Stomach (tissue), 9 donors: ENCODE data around the gene CLEC4C. TPM values are rescaled to one million over a fixed set of nuclear protein-coding genes. Genes with fewer than 3 reads are reported as not detected.
"Not testable (repeated sequence)": the region's sequence is repeated elsewhere in the genome, so short reads cannot be mapped to it uniquely, and the experiment has no call there.

ENCODE experiments used
- DNase-seq, 2 donors: peaks; one replicate each; pipeline versions ENCODE4 v3.0.0 to v3.0.0-alpha.2; 2013 to 2019
- H3K27ac ChIP-seq, 5 donors: fragments of 200-600 bp in 4 of 5; sonication (generic) in 4 of 5; one replicate each; pipeline ENCODE4 v1.5.1; 2013 to 2019; ENCODE audit warnings: mild to moderate bottlenecking in 1 of 5, moderate library complexity in 1 of 5
- H3K27me3 ChIP-seq, 3 donors: fragments of 200-600 bp; sonication (generic); one replicate each; pipeline ENCODE4 v1.5.1; 2017 to 2019; ENCODE audit warnings: mixed run types in 1 of 3
- H3K36me3 ChIP-seq, 4 donors: fragments of 200-600 bp; sonication (generic); 1 replicate in 3 of 4; 2 replicates in 1 of 4; pipeline ENCODE4 v1.5.1; 2016 to 2019
- H3K4me1 ChIP-seq, 4 donors: fragments of 200-600 bp; sonication (generic); one replicate each; pipeline ENCODE4 v1.5.1; 2016 to 2019
- H3K4me3 ChIP-seq, 4 donors: fragments of 200-600 bp; sonication (generic) in 3 of 4; one replicate each; pipeline ENCODE4 v1.5.1; 2016 to 2019; ENCODE audit warnings: mild to moderate bottlenecking in 1 of 4
- H3K9me3 ChIP-seq, 4 donors: fragments of 200-600 bp; sonication (generic); one replicate each; pipeline ENCODE4 v1.5.1; 2016 to 2019
- CTCF ChIP-seq, 7 experiments: fragments of 450-650 bp in 4 of 7; fragments of 200-600 bp in 3 of 7; sonication (generic) in 3 of 7; IDR thresholded peaks; one replicate each; pipeline ENCODE4 v1.5.1; 2016 to 2019; ENCODE audit warnings: antibody characterized with exemption in 7 of 7, control low read depth in 2 of 7, mild to moderate bottlenecking in 1 of 7
- EP300 ChIP-seq: sonication (generic); formaldehyde crosslinking; IDR thresholded peaks from one replicate; pipeline ENCODE4 v1.6.1; 2017; ENCODE audit warnings: antibody characterized with exemption
- POLR2A ChIP-seq, 4 donors: fragments of 450-650 bp; IDR thresholded peaks; one replicate each; pipeline ENCODE4 v1.6.1; 2016; ENCODE audit warnings: antibody characterized with exemption in 4 of 4, control low read depth in 2 of 4, mild to moderate bottlenecking in 1 of 4, moderate library complexity in 1 of 4
- POLR2AphosphoS5 ChIP-seq, 3 donors: sonication (generic); formaldehyde crosslinking; IDR thresholded peaks; one replicate each; pipeline ENCODE4 v1.6.1; 2016; ENCODE audit warnings: antibody characterized with exemption in 3 of 3
- WGBS, 5 donors: extraction: QIAGEN DNeasy Blood & Tissue Kit in 3 of 5; methylation state at CpG; one replicate each; pipeline versions ENCODE4 v1.1.5 to v1.1.7; 2013 to 2018; 5-methylcytosine and 5-hydroxymethylcytosine counted together
- intact Hi-C: fragments of 100-400 bp; cut with DNase I; formaldehyde crosslinking; loops from one replicate; pipeline ENCODE4 v1.15.1; 2023; ENCODE audit warnings: low total_unique reads
- polyA plus RNA-seq, 3 donors: library from polyadenylated mRNA; stranded (reverse); fragments of 200-250 nt; gene quantifications; one replicate each; pipeline ENCODE4 v1.2.3, GENCODE V29; 2013
- total RNA-seq, 5 donors: library from RNA; depleted of rRNA; stranded (reverse); fragments of >200 nt; gene quantifications; one replicate each; pipeline versions ENCODE4 v1.1.0 to v1.2.3, GENCODE V29; 2014 to 2016
- donor health status: healthy with polysubstance abuse.
- donor health status: Bipolar disorder and iron deficiency.
- donor health status: healthy.

The CLEC4C gene
- total and polyA plus RNA-seq, 8 donors = not detected

DNA sequence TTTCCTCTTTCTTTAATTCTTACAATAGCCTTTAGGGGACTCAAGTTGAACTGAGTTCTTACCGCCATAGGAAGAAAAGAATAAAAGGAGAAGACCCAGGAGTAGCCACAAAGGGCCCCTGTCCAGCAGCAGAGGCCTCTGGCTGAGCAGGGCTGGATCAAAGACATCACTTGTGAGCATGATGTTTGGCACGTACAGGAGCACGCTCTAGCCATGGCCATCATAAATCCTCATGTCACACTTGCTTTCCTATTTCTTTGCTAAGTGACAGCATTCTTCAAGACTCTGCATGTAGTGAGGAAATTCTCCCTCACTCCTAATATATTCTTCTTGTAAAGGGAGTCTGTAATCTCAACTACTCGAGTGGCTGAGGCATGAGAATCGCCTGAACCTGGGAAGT, 15.7 kb downstream of the CLEC4C start:
- intact Hi-C loops = no loop called here

DNA sequence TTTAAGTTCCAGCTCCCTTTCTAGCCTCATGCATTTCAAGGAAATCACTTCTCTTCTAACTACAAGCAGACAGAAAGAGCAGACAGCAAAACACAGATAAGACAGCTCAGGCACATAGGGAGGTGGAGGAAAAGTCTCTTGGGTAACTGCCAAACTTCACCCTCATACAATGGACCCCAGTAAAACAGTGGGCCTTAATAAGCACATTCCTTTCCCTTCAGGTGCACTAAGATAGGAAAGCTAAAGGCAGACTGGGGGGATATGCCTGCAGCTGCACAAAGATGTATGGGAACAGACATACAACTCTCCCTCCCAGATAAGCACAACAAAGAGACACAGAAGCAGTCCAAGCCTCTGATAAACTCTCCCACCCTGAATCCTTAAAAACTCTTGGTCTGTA, 16.2 kb downstream of the CLEC4C start:
- H3K4me1 ChIP-seq, H3K4me3 ChIP-seq, H3K27ac ChIP-seq, H3K36me3 ChIP-seq, DNase-seq, H3K27me3 ChIP-seq, H3K9me3 ChIP-seq, intact Hi-C loops: not testable (repeated sequence)

More for the DNA sequence above, 15.7 kb downstream of the CLEC4C start:
- no peak for TF ChIP-seq CTCF (IDR thresholded peaks at IDR 0.05)
- TF ChIP-seq POLR2AphosphoS5 (IDR thresholded peaks at IDR 0.05) = no peak
- TF ChIP-seq POLR2A (IDR thresholded peaks at IDR 0.05) = no peak
- TF ChIP-seq EP300 = no peak
- no peak overlapping the region for H3K4me3 ChIP-seq
- H3K36me3 ChIP-seq = no peaks in the 10 kb centered on the region
- no peak overlapping the region for H3K27ac ChIP-seq
- H3K4me1 ChIP-seq = no peaks in the 10 kb centered on the region
- WGBS, 5 donors = 34 to 67% (median 47%) methylated on average over 5 of the region's 5 CpGs
- H3K9me3 ChIP-seq = no peaks in the 10 kb centered on the region
- no peak for DNase-seq
- no peaks in the 10 kb centered on the region for H3K27me3 ChIP-seq

GRCh38 chr12:7729746-7730145, 17.4 kb downstream of the CLEC4C start:
- peak in 1 of 2 donors; percentile 10 for DNase-seq
- TF ChIP-seq POLR2AphosphoS5 (IDR thresholded peaks at IDR 0.05) = no peak
- no peak for TF ChIP-seq POLR2A (IDR thresholded peaks at IDR 0.05)
- TF ChIP-seq EP300 = no peak
- no peak for TF ChIP-seq CTCF (IDR thresholded peaks at IDR 0.05)
- intact Hi-C loops = no loop called here
- peaks cover 0 to 6% (median 2%) of the 10 kb centered on the region in 4 donors for H3K9me3 ChIP-seq
- no peaks in the 10 kb centered on the region for H3K36me3 ChIP-seq
- H3K4me1 ChIP-seq = no peaks in the 10 kb centered on the region
- H3K27me3 ChIP-seq = no peaks in the 10 kb centered on the region
- WGBS, 5 donors = 55 to 62% (median 57%) methylated on average over 4 of the region's 4 CpGs
- no peak overlapping the region for H3K27ac ChIP-seq
- H3K4me3 ChIP-seq = no peak overlapping the region

DNA sequence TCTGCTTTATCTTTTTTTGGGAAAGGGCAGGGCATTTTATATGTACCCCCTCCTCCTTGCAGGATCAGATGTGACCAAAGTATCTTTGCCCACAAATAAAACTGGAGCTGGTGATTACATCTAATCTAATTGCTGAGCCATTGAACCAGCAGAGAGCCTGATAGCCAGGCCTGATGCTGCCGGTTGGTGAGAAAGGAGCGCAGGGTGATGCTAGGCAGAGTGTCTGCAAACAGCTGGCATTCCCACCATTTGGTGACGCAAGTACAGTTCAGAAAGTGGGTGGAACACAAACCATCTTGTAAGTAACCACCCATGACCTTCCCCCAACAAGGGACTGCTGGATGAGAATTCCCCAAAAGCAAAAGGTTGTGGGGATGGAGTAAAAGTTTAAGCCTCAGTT, 23.2 kb downstream of the CLEC4C start:
- Histone ChIP-seq H3K4me3 (no peak overlapping the region), H3K36me3 (no peaks in the 10 kb centered on the region), H3K27ac (no peak overlapping the region), H3K4me1 (no peaks in the 10 kb centered on the region), H3K27me3 (peaks cover 0 to 21% (median 0%) of the 10 kb centered on the region in 3 donors), H3K9me3 (peaks cover 0 to 6% (median 2%) of the 10 kb centered on the region in 4 donors)
- 44 to 74% (median 73%) methylated on average over 3 of the region's 3 CpGs for WGBS, 5 donors
- DNase-seq = no peak
- no peak for TF ChIP-seq POLR2A (IDR thresholded peaks at IDR 0.05)
- TF ChIP-seq CTCF (IDR thresholded peaks at IDR 0.05) = no peak
- TF ChIP-seq POLR2AphosphoS5 (IDR thresholded peaks at IDR 0.05) = no peak
- intact Hi-C loops = no loop called here

DNA sequence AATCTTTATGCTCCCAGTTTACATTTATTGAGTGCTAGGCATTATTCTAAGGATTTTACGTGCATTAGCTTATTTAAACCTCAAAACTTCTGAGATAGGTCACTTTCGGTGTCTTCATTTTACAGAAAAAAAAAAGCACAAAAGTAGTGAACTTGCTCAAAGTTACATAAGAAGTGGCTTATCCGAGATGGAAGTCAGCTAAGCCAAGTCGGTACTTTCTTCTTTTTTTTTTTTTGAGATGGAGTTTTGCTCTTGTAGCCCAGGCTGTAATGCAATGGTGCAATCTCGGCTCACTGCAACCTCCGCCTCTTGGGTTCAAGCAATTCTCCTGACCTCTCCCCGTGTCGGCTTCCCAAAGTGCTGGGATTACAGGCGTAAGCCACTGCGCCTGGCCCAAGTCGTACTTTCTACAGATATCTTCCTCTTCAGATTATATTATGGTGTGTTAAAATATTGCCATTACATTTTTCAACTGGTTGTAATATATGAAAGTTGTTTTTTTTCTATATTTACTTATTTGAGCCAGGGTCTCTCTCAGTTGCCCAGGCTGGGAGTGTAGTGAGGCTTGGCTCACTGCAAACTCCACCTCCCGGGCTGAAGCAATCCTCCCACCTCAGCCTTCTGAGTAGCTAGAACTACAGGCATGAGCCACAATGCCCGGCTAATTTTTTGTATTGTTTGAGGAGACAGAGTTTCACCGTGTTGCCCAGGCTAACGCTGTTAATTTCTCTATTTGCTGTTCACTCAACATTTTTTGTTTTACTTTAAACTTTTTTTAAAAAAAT, 27.0 kb downstream of the CLEC4C start:
- H3K27me3 ChIP-seq = peaks cover 0 to 27% (median 0%) of the 10 kb centered on the region in 3 donors
- intact Hi-C loops = no loop called here
- WGBS, 5 donors = 53 to 66% (median 57%) methylated on average over 15 of the region's 15 CpGs
- DNase-seq = no peak
- no peak for TF ChIP-seq EP300
- TF ChIP-seq CTCF (IDR thresholded peaks at IDR 0.05) = no peak
- TF ChIP-seq POLR2A (IDR thresholded peaks at IDR 0.05) = no peak
- TF ChIP-seq POLR2AphosphoS5 (IDR thresholded peaks at IDR 0.05) = no peak
- H3K27ac ChIP-seq = no peak overlapping the region
- no peaks in the 10 kb centered on the region for H3K9me3 ChIP-seq
- H3K36me3 ChIP-seq = no peaks in the 10 kb centered on the region
- H3K4me1 ChIP-seq = no peaks in the 10 kb centered on the region
- no peak overlapping the region for H3K4me3 ChIP-seq
